IMR-90 (cell line): ENCODE data around the gene ABHD12. TPM values are rescaled to one million over a fixed set of nuclear protein-coding genes. Genes with fewer than 3 reads are reported as not detected.
A peak's percentile ranks its signal among the peaks of the same experiment; 100 is the strongest.

Experiments
- ATAC-seq: fragments of 200-7000 bp; cut with Tn5 transposase; 2 replicates; pipeline ENCODE4 v1.9.1; 2020; ENCODE audit warnings: low read depth, mild to moderate bottlenecking, moderate library complexity
- BruUV-seq: library from RNA; stranded (reverse); fragments of 400-500 nt; replicated peaks from 2 replicates; lab custom pipeline; 2021; lab: Mats Ljungman, UMichigan
- CTCF ChIA-PET: fragments of 300-600 bp; formaldehyde crosslinking; extraction: SDS; loops from one replicate; lab custom pipeline; 2021; ENCODE audit warnings: antibody characterized with exemption; lab: Yijun Ruan, JAX
- POLR2A ChIA-PET: fragments of 300-600 bp; sonication (Branson Sonifier 250); formaldehyde crosslinking; loops from one replicate; lab custom pipeline; 2022; ENCODE audit warnings: antibody characterized with exemption; ENCODE audit not compliant: unreplicated experiment; lab: Charles Lee
- DNase-seq: peaks from one replicate; pipeline ENCODE4 v3.0.0; 2013
- H2AFZ ChIP-seq: replicated peaks from 2 replicates; pipeline ENCODE3; 2013; ENCODE audit warnings: low read length, mild to moderate bottlenecking; ENCODE audit not compliant: poor library complexity
- H2AK5ac ChIP-seq: 2 replicates; pipeline ENCODE4 v1.6.1; 2013; ENCODE audit warnings: low read depth, low read length, inconsistent platforms
- H2AK9ac ChIP-seq: replicated peaks from 2 replicates; pipeline ENCODE3; 2013; ENCODE audit warnings: mild to moderate bottlenecking, low read depth, low read length, moderate library complexity; ENCODE audit not compliant: poor library complexity
- H2BK120ac ChIP-seq: 2 replicates; pipeline ENCODE4 v1.6.1; 2013; ENCODE audit warnings: low read depth, low read length, inconsistent platforms
- H2BK15ac ChIP-seq: 3 replicates; pipeline ENCODE4 v1.6.1; 2013; ENCODE audit warnings: low read depth, low read length, inconsistent platforms
- H2BK20ac ChIP-seq: 2 replicates; pipeline ENCODE4 v1.6.1; 2013; ENCODE audit warnings: low read depth, mild to moderate bottlenecking, inconsistent platforms, low read length, moderate library complexity
- H2BK5ac ChIP-seq: 2 replicates; pipeline ENCODE4 v1.6.1; 2013; ENCODE audit warnings: mild to moderate bottlenecking, low read depth, low read length, inconsistent platforms; ENCODE audit not compliant: poor library complexity, severe bottlenecking
- H3K14ac ChIP-seq: replicated peaks from 2 replicates; pipeline ENCODE4 v1.6.1; 2013; ENCODE audit warnings: low read depth, low read length, inconsistent platforms
- H3K18ac ChIP-seq: 2 replicates; pipeline ENCODE4 v1.6.1; 2013; ENCODE audit warnings: low read depth, low read length, control low read depth
- H3K23ac ChIP-seq: 2 replicates; pipeline ENCODE4 v1.6.1; 2013; ENCODE audit warnings: low read depth, low read length, inconsistent platforms
- H3K27ac ChIP-seq: 2 replicates; pipeline ENCODE4 v1.5.1; 2013; ENCODE audit warnings: mild to moderate bottlenecking, control low read depth, low read length; ENCODE audit not compliant: insufficient read depth
- H3K27me3 ChIP-seq: 2 replicates; pipeline ENCODE4 v1.6.1; 2013; ENCODE audit warnings: low read length; ENCODE audit not compliant: control insufficient read depth, insufficient read depth
- H3K36me3 ChIP-seq: 2 replicates; pipeline ENCODE4 v1.6.1; 2013; ENCODE audit warnings: low read length, mixed read lengths; ENCODE audit not compliant: control insufficient read depth, insufficient read depth
- H3K4ac ChIP-seq: 2 replicates; pipeline ENCODE4 v1.6.1; 2013; ENCODE audit warnings: low read depth, low read length, inconsistent platforms
- H3K4me1 ChIP-seq: 2 replicates; pipeline ENCODE4 v1.6.1; 2013; ENCODE audit warnings: low read length, mixed read lengths; ENCODE audit not compliant: control insufficient read depth, insufficient read depth
- H3K4me2 ChIP-seq: 2 replicates; pipeline ENCODE4 v1.6.1; 2013; ENCODE audit warnings: low read depth, mild to moderate bottlenecking, control low read depth, low read length, moderate library complexity
- H3K4me3 ChIP-seq: 2 replicates; pipeline ENCODE4 v1.5.1; 2013; ENCODE audit warnings: low read depth, mild to moderate bottlenecking, control low read depth, low read length, moderate library complexity; ENCODE audit not compliant: insufficient read depth
- H3K56ac ChIP-seq: 2 replicates; pipeline ENCODE4 v1.6.1; 2013; ENCODE audit warnings: low read length, inconsistent platforms; ENCODE audit not compliant: insufficient read depth; ENCODE audit errors: extremely low read depth
- H3K79me1 ChIP-seq, 2 experiments: 2 replicates each; pipeline ENCODE4 v1.6.1; 2013; ENCODE audit warnings: low read length in 2 of 2, inconsistent platforms in 1 of 2, low read depth in 1 of 2
- H3K9ac ChIP-seq: 2 replicates; pipeline ENCODE4 v1.6.1; 2013; ENCODE audit warnings: low read depth, low read length, control low read depth
- H3K9me1 ChIP-seq: 2 replicates; pipeline ENCODE4 v1.6.1; 2013; ENCODE audit warnings: low read length, inconsistent platforms; ENCODE audit not compliant: insufficient read depth
- H3K9me3 ChIP-seq: 2 replicates; pipeline ENCODE4 v1.6.1; 2013; ENCODE audit warnings: low read length; ENCODE audit not compliant: control insufficient read depth, insufficient read depth
- H4K20me1 ChIP-seq: 2 replicates; pipeline ENCODE4 v1.6.1; 2013; ENCODE audit warnings: low read length, inconsistent platforms; ENCODE audit not compliant: insufficient read depth
- H4K5ac ChIP-seq: 2 replicates; pipeline ENCODE4 v1.6.1; 2013; ENCODE audit warnings: mild to moderate bottlenecking, low read depth, low read length, control low read depth
- H4K8ac ChIP-seq, 2 experiments: 2 replicates each; pipeline ENCODE4 v1.6.1; 2013; ENCODE audit warnings: low read depth in 2 of 2, low read length in 2 of 2, control low read depth in 1 of 2, inconsistent platforms in 1 of 2
- H4K91ac ChIP-seq: 2 replicates; pipeline ENCODE4 v1.6.1; 2013; ENCODE audit warnings: low read depth, low read length, inconsistent platforms; ENCODE audit not compliant: insufficient read depth
- BHLHE40 ChIP-seq: fragments of 150-350 bp; IDR thresholded peaks from 2 replicates; pipeline ENCODE4 v1.6.1; 2016; ENCODE audit warnings: mild to moderate bottlenecking, low read depth, low read length
- CEBPB ChIP-seq: IDR thresholded peaks from 2 replicates; pipeline ENCODE4 v1.6.1; 2012; ENCODE audit warnings: low read depth, low read length, improper control_type of control experiment
- CHD1 ChIP-seq: IDR thresholded peaks from 2 replicates; pipeline ENCODE4 v1.6.1; 2012; ENCODE audit warnings: low read depth, low read length, improper control_type of control experiment
- CTCF ChIP-seq: conservative IDR thresholded peaks from 2 replicates; pipeline ENCODE4 v1.5.1; 2012; ENCODE audit warnings: mild to moderate bottlenecking, low read depth, low read length, improper control_type of control experiment
- ELK1 ChIP-seq: fragments of 150-350 bp; IDR thresholded peaks from 2 replicates; pipeline ENCODE4 v1.6.1; 2016; ENCODE audit warnings: low read depth, mild to moderate bottlenecking, low read length, moderate library complexity, borderline replicate concordance
- FOS ChIP-seq: fragments of 150-350 bp; IDR thresholded peaks from 2 replicates; pipeline ENCODE4 v1.6.1; 2016; ENCODE audit warnings: low read depth, low read length
- MAFK ChIP-seq: IDR thresholded peaks from 2 replicates; pipeline ENCODE4 v1.6.1; 2012; ENCODE audit warnings: low read depth, low read length, improper control_type of control experiment
- MAZ ChIP-seq: IDR thresholded peaks from 2 replicates; pipeline ENCODE4 v1.6.1; 2012; ENCODE audit warnings: low read depth, mild to moderate bottlenecking, low read length, improper control_type of control experiment, moderate library complexity, borderline replicate concordance
- MXI1 ChIP-seq: IDR thresholded peaks from 2 replicates; pipeline ENCODE4 v1.6.1; 2012; ENCODE audit warnings: low read depth, mild to moderate bottlenecking, low read length, moderate library complexity, borderline replicate concordance
- NFE2L2 ChIP-seq: fragments of 150-350 bp; IDR thresholded peaks from 2 replicates; pipeline ENCODE4 v1.6.1; 2016; ENCODE audit warnings: low read depth, mild to moderate bottlenecking, low read length
- POLR2A ChIP-seq: IDR thresholded peaks from 2 replicates; pipeline ENCODE4 v1.6.1; 2012; ENCODE audit warnings: mild to moderate bottlenecking, low read depth, low read length
- RAD21 ChIP-seq: IDR thresholded peaks from 2 replicates; pipeline ENCODE4 v1.6.1; 2012; ENCODE audit warnings: low read length, improper control_type of control experiment
- RFX5 ChIP-seq: IDR thresholded peaks from 2 replicates; pipeline ENCODE4 v1.8.0; 2012; ENCODE audit warnings: low read depth, mild to moderate bottlenecking, low read length, moderate library complexity
- SMC3 ChIP-seq: fragments of 150-350 bp; IDR thresholded peaks from 2 replicates; pipeline ENCODE4 v1.6.1; 2016; ENCODE audit warnings: low read depth, mild to moderate bottlenecking, antibody characterized with exemption, low read length, moderate library complexity
- WGBS, 2 experiments: methylation state at CpG; one replicate each; pipeline versions ENCODE4 v1.1.5 to v1.1.7; 2013; ENCODE audit warnings: missing lambda C conversion rate in 2 of 2; ENCODE audit not compliant: insufficient read length in 1 of 2; ENCODE audit errors: extremely low coverage in 2 of 2; 5-methylcytosine and 5-hydroxymethylcytosine counted together
- dilution Hi-C: fragments of 300-500 bp; cut with HindIII; formaldehyde crosslinking; loops from one replicate; pipeline ENCODE4 v1.14.3; 2018; ENCODE audit warnings: low sequenced_read_pairs; ENCODE audit not compliant: unreplicated experiment
- in situ Hi-C: fragments of 300-500 bp; cut with MboI; formaldehyde crosslinking; loops from 3 replicates; pipeline ENCODE4 v1.14.3; 2019; ENCODE audit warnings: low sequenced_read_pairs, inconsistent platforms, mixed read lengths
- intact Hi-C: fragments of 100-400 bp; cut with micrococcal nuclease; formaldehyde crosslinking; loops from 2 replicates; pipeline ENCODE4 v1.10.0; 2022
- polyA plus RNA-seq, 3 experiments: library from polyadenylated mRNA; depleted of rRNA; stranded (reverse); fragments of >200 nt; gene quantifications; 2 replicates each; pipeline ENCODE4 v1.2.3, GENCODE V29; 2012; ENCODE audit warnings: low replicate concordance in 1 of 3
- total RNA-seq: library from RNA; depleted of rRNA; stranded (reverse); fragments of >200 nt; gene quantifications from 2 replicates; pipeline ENCODE4 v1.2.3, GENCODE V29; 2012

Gene ABHD12
- total and polyA plus RNA-seq, 2 of the 4 experiments (the other 2 are of a cell fraction) = 80.7 to 108 TPM

GRCh38 chr20:25336561-25337422, 53.8 kb downstream of the ABHD12 start:
- no peak overlapping the region for H3K4ac ChIP-seq
- peaks cover 25% of the 10 kb centered on the region for H4K20me1 ChIP-seq
- BruUV-seq = no TSS peak
- intact Hi-C loops (loop anchor here (1.0 kb wide), 1 partner anchor 63 kb away; no protein-coding TSS in a partner anchor), in situ Hi-C loops (no loop called here), dilution Hi-C loops (no loop called here)
- peaks cover 7% of the 10 kb centered on the region; the same call in 1 of the 2 replicates for H3K4me1 ChIP-seq
- no peak overlapping the region for H3K23ac ChIP-seq
- no peak overlapping the region for H3K56ac ChIP-seq
- no peak overlapping the region for H3K27ac ChIP-seq
- no peak overlapping the region for H2AK5ac ChIP-seq
- peak; percentile 81; the same call in 1 of the 2 replicates for ATAC-seq
- H4K8ac ChIP-seq = no peak overlapping the region
- no peak overlapping the region for H2BK5ac ChIP-seq
- no peak overlapping the region for H2BK120ac ChIP-seq
- H2AFZ ChIP-seq = peak overlapping the region; percentile 5
- no peak overlapping the region for H2AK9ac ChIP-seq
- H4K91ac ChIP-seq = no peak overlapping the region
- H3K36me3 ChIP-seq = peaks cover 5% of the 10 kb centered on the region
- H3K9ac ChIP-seq = no peak overlapping the region
- no peaks in the 10 kb centered on the region for H3K9me3 ChIP-seq
- H3K9me1 ChIP-seq = peaks cover 9% of the 10 kb centered on the region
- no peak overlapping the region for H3K4me2 ChIP-seq
- H4K5ac ChIP-seq = no peak overlapping the region
- no peak overlapping the region for H2BK20ac ChIP-seq
- 83% methylated on average over 2 of the region's 17 CpGs; no CpG with 5 or more reads in 1 of the 2 experiments for WGBS, 2 experiments
- H2BK15ac ChIP-seq = no peak overlapping the region
- CTCF ChIA-PET = interaction anchor here (0.9 to 1.2 kb wide), 2 partner anchors 10 to 62 kb away, joined by 5 to 9 read pairs; no protein-coding TSS in a partner anchor
- DNase-seq = peak; percentile 35
- H3K4me3 ChIP-seq = no peak overlapping the region
- H3K14ac ChIP-seq = no peak overlapping the region
- peaks cover 40 to 51% of the 10 kb centered on the region in 2 experiments for H3K79me1 ChIP-seq
- H3K18ac ChIP-seq = no peak overlapping the region
- no peaks in the 10 kb centered on the region for H3K27me3 ChIP-seq
- POLR2A ChIA-PET = interaction anchor here (0.5 kb wide), 1 partner anchor 63 kb away, joined by 3 read pairs; no protein-coding TSS in a partner anchor
- TF ChIP-seq CEBPB (no peak), RFX5 (no peak), SMC3 (peak; percentile 30; the same call in 1 of the 2 replicates), MAFK (no peak), NFE2L2 (no peak), CHD1 (no peak), BHLHE40 (no peak), CTCF (peak; percentile 48), POLR2A (no peak), FOS (no peak), RAD21 (peak; percentile 57), MXI1 (no peak), ELK1 (no peak), MAZ (no peak)
